Upper lobe of left lung (tissue), 4 donors: ENCODE measurements around the gene TMEM138.

Source experiments
- CTCF ChIP-seq, 6 experiments: fragments of 450-650 bp in 4 of 6; fragments of 200-600 bp in 2 of 6; sonication (generic) in 2 of 6; IDR thresholded peaks; one replicate each; pipeline ENCODE4 v1.5.1; 2016 to 2019; ENCODE audit warnings: antibody characterized with exemption in 6 of 6
- EP300 ChIP-seq, 4 donors: sonication (generic); formaldehyde crosslinking; IDR thresholded peaks; one replicate each; pipeline ENCODE4 v1.5.1; 2017; ENCODE audit warnings: antibody characterized with exemption in 4 of 4, control low read depth in 2 of 4
- POLR2AphosphoS5 ChIP-seq, 2 donors: sonication (generic); formaldehyde crosslinking; IDR thresholded peaks; one replicate each; pipeline ENCODE4 v1.5.1; 2017; ENCODE audit warnings: antibody characterized with exemption in 2 of 2

- TF ChIP-seq CTCF (IDR thresholded peaks at IDR 0.05): no peak
- TF ChIP-seq POLR2AphosphoS5 (IDR thresholded peaks at IDR 0.05): peak; percentile 67 to 74
- TF ChIP-seq EP300 (IDR thresholded peaks at IDR 0.05): peak in 1 of 4 donors; percentile 1
Observed at GRCh38 chr11:61369372-61370348, 7.5 kb downstream of the TMEM138 start.
